HepG2 (cell line): ENCODE measurements around the gene GFOD1.

Source experiments
- AGO2 ChIP-seq: fragments of 200-400 bp; formaldehyde crosslinking; optimal IDR thresholded peaks from 2 replicates; pipeline ENCODE3; 2017; ENCODE audit warnings: mild to moderate bottlenecking, low read depth, low read length, moderate library complexity
- CEBPB ChIP-seq: IDR thresholded peaks from 2 replicates; pipeline ENCODE4 v1.6.1; 2011; ENCODE audit warnings: low read depth, low read length, improper control_type of control experiment, borderline replicate concordance
- CTCF ChIP-seq: sonication (generic); formaldehyde crosslinking; IDR thresholded peaks from 2 replicates; pipeline ENCODE4 v1.5.0; 2020; ENCODE audit warnings: mild to moderate bottlenecking, missing genetic modification reagents, moderate library complexity
- LRRFIP1 ChIP-seq: sonication (generic); formaldehyde crosslinking; conservative IDR thresholded peaks from 2 replicates; pipeline ENCODE4 v1.4.0; 2020; ENCODE audit warnings: missing genetic modification reagents
- MYPOP ChIP-seq: sonication (generic); formaldehyde crosslinking; IDR thresholded peaks from 2 replicates; pipeline ENCODE4 v1.8.1; 2023; ENCODE audit warnings: mild to moderate bottlenecking, moderate library complexity, missing genetic modification reagents
- SALL2 ChIP-seq: sonication (generic); formaldehyde crosslinking; IDR thresholded peaks from 2 replicates; pipeline ENCODE4 v1.8.1; 2023; ENCODE audit warnings: mild to moderate bottlenecking, missing genetic modification reagents, inconsistent platforms
- SNRNP70 ChIP-seq: fragments of 200-400 bp; formaldehyde crosslinking; IDR thresholded peaks from 2 replicates; pipeline ENCODE4 v1.6.1; 2017; ENCODE audit warnings: mild to moderate bottlenecking, low read depth, low read length, moderate library complexity
- TCF7L2 ChIP-seq: IDR thresholded peaks from 2 replicates; pipeline ENCODE4 v1.6.1; 2011; ENCODE audit warnings: mild to moderate bottlenecking, low read depth, low read length, moderate library complexity
- ZBTB2 ChIP-seq: sonication (generic); formaldehyde crosslinking; IDR thresholded peaks from 2 replicates; pipeline ENCODE4 v1.8.0; 2022; ENCODE audit warnings: low read depth, missing genetic modification reagents
- ZNF18 ChIP-seq: sonication (generic); formaldehyde crosslinking; IDR thresholded peaks from 2 replicates; pipeline ENCODE4 v1.8.0; 2022; ENCODE audit warnings: mild to moderate bottlenecking, missing genetic modification reagents; ENCODE audit not compliant: insufficient replicate concordance
- ZNF598 ChIP-seq: sonication (generic); formaldehyde crosslinking; IDR thresholded peaks from 2 replicates; pipeline ENCODE4 v1.5.1; 2020; ENCODE audit warnings: mild to moderate bottlenecking, missing genetic modification reagents, borderline replicate concordance

GRCh38 chr6:13417954-13418353 lies 69.4 kb downstream of the GFOD1 start:
- TF ChIP-seq CTCF (CRISPR knock-in tag) (no peak), ZBTB2 (CRISPR knock-in tag) (no peak), MYPOP (CRISPR knock-in tag) (no peak), ZNF598 (no peak), SALL2 (CRISPR knock-in tag) (no peak), AGO2 (no peak), TCF7L2 (no peak), ZNF18 (CRISPR knock-in tag) (no peak), CEBPB (no peak), SNRNP70 (no peak), LRRFIP1 (CRISPR knock-in tag) (no peak)
